NT2/D1 (cell line): ENCODE measurements around the gene CDS1.

Source experiments
- SUZ12 ChIP-seq: IDR thresholded peaks from 2 replicates; pipeline ENCODE4 v1.6.1; 2011; ENCODE audit not compliant: insufficient read length, insufficient read depth; ENCODE audit errors: extremely low read depth
- ZNF274 ChIP-seq: IDR thresholded peaks from 2 replicates; pipeline ENCODE4 v1.6.1; 2011; ENCODE audit warnings: mild to moderate bottlenecking, low read depth, low read length

DNA sequence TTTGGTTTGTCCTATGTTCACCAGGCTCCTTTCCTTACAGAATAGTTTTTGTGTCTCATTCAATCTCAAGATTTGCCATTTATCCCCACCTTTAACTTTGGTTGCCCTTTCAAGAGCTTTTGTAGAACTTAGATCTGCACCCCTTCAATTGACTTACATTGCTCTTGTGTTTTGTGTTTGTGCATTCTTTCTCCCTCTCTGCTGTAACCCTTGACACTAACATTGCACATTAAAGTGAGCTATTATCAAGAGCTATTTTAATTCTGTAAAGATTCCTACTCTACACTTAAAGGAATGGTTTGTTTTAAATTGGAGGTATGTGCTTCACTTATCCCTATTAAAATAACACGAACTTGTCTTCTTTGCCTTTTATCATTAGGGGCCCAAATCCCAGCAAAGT, 65.3 kb downstream of the CDS1 start:
- TF ChIP-seq SUZ12 (no peak), ZNF274 (no peak)
